Mucosa of rectum (tissue), 2 donors: Measurements from ENCODE around the gene SAMD11.

ENCODE experiments used
- H3K27ac ChIP-seq, 2 donors: one replicate each; pipeline ENCODE4 v1.7.0; 2013; ENCODE audit warnings: inconsistent platforms in 2 of 2, low read depth in 2 of 2, low read length in 2 of 2
- H3K27me3 ChIP-seq, 2 donors: one replicate each; pipeline ENCODE4 v1.7.0; 2013; ENCODE audit warnings: low read length in 2 of 2; ENCODE audit not compliant: control insufficient read depth in 2 of 2, insufficient read depth in 2 of 2
- H3K36me3 ChIP-seq, 2 donors: one replicate each; pipeline ENCODE4 v1.7.0; 2013; ENCODE audit warnings: low read length in 2 of 2; ENCODE audit not compliant: control insufficient read depth in 2 of 2, insufficient read depth in 2 of 2
- H3K4me1 ChIP-seq, 2 donors: one replicate each; pipeline ENCODE4 v1.7.0; 2013; ENCODE audit warnings: low read length in 2 of 2, mild to moderate bottlenecking in 1 of 2; ENCODE audit not compliant: control insufficient read depth in 2 of 2, insufficient read depth in 2 of 2
- H3K4me3 ChIP-seq, 2 donors: one replicate each; pipeline ENCODE4 v1.7.0; 2013; ENCODE audit warnings: low read length in 2 of 2
- H3K9ac ChIP-seq, 2 donors: one replicate each; pipeline ENCODE4 v1.7.0; 2013; ENCODE audit warnings: low read length in 2 of 2, low read depth in 1 of 2, mild to moderate bottlenecking in 1 of 2
- H3K9me3 ChIP-seq, 2 donors: one replicate each; pipeline ENCODE4 v1.7.0; 2013; ENCODE audit warnings: low read length in 2 of 2; ENCODE audit not compliant: control insufficient read depth in 2 of 2
- donor health status: healthy.
- donor health status: Normal muscosa, but diverticular disease.

SAMD11 gene

GRCh38 chr1:911875-912739 is 11.6 kb upstream of the SAMD11 start:
- Histone ChIP-seq H3K4me1 (no peaks in the 10 kb centered on the region), H3K36me3 (no peaks in the 10 kb centered on the region), H3K9ac (no peak overlapping the region), H3K27me3 (peaks cover 52 to 63% of the 10 kb centered on the region in 2 donors), H3K4me3 (no peak overlapping the region), H3K9me3 (no peaks in the 10 kb centered on the region), H3K27ac (no peak overlapping the region)

DNA sequence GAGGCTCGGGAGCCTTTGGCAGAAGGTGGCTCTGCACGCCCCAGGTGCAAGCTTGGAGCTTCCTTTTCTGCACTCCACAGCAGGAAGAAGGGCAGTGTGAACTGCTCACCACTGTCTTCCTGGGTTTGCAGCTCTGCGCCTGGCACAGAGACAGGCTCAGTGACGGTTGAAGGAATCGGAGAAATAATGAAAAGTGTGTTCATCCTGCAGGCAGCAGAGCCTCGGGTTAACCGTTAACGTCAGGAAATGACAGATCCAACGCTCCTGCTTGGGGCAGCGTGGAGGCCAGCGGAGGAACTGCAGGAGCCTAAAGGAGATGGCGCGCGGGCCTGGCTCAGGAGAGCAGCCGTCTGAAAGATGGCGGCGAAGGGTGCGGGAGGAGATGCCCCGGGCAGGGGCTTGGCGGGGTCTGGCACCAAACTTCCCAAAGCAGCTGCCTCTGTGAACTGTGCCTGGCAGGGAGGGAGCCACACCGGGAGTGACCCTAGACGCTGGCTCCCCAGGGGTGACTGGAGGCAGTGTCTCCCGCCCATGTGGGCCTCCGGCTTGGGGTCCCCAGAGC is 10.9 kb upstream of the SAMD11 start:
- H3K9me3 ChIP-seq = no peaks in the 10 kb centered on the region
- H3K27me3 ChIP-seq = peaks cover 54 to 71% of the 10 kb centered on the region in 2 donors
- no peak overlapping the region for H3K27ac ChIP-seq
- no peaks in the 10 kb centered on the region for H3K36me3 ChIP-seq
- H3K4me3 ChIP-seq = no peak overlapping the region
- H3K4me1 ChIP-seq = no peaks in the 10 kb centered on the region
- no peak overlapping the region for H3K9ac ChIP-seq

DNA sequence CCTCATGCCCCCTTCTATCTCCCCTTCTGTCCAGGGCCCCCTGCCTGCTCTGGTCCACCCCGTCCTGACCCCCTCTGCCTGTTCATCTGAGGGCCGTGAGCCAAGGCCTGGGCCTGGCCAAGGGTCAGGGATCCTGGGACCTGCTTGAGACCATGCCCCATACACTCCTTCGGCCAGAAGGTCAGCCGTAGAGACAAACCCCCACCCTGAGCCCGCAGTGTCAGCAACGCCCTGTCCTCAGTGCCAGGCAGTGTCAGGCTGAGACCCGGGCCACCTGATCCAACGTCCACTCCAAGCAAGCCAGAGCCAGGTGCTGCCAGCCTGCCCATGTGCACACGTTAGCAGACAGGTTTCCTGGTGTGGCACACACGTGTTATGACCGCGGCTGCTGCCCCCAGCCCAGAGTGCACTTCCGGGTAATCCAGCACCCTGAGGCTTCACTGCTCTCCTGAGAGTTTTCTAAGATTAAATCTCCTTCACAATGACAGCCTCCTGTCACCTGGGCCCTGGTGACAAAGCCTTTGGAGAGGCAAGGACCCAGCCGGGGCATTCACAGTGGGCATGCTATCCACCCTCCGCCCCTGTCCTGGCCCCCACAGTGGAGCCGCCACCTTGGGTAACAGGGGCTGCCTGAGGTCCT is 10.1 kb upstream of the SAMD11 start:
- H3K27me3 ChIP-seq = peaks cover 60 to 78% of the 10 kb centered on the region in 2 donors
- H3K9ac ChIP-seq = no peak overlapping the region
- H3K36me3 ChIP-seq = no peaks in the 10 kb centered on the region
- no peaks in the 10 kb centered on the region for H3K9me3 ChIP-seq
- no peak overlapping the region for H3K27ac ChIP-seq
- H3K4me3 ChIP-seq = no peak overlapping the region
- H3K4me1 ChIP-seq = no peaks in the 10 kb centered on the region

- Histone ChIP-seq H3K27me3 (peaks cover 61 to 85% of the 10 kb centered on the region in 2 donors), H3K27ac (no peak overlapping the region), H3K4me1 (no peaks in the 10 kb centered on the region), H3K4me3 (no peak overlapping the region), H3K36me3 (no peaks in the 10 kb centered on the region), H3K9me3 (no peaks in the 10 kb centered on the region), H3K9ac (no peak overlapping the region)
Measured at GRCh38 chr1:914131-914890, 9.4 kb upstream of the SAMD11 start.

- Histone ChIP-seq H3K27me3 (peaks cover 66 to 91% of the 10 kb centered on the region in 2 donors), H3K27ac (no peak overlapping the region), H3K4me1 (no peaks in the 10 kb centered on the region)
Measured at GRCh38 chr1:914891-915280, 8.8 kb upstream of the SAMD11 start.

GRCh38 chr1:915295-916172 is 8.2 kb upstream of the SAMD11 start:
- Histone ChIP-seq H3K36me3 (no peaks in the 10 kb centered on the region), H3K27ac (no peak overlapping the region), H3K4me3 (no peak overlapping the region), H3K9me3 (no peaks in the 10 kb centered on the region), H3K9ac (no peak overlapping the region), H3K4me1 (peaks cover 2 to 3% of the 10 kb centered on the region in 2 donors), H3K27me3 (peaks cover 69 to 95% of the 10 kb centered on the region in 2 donors)

More at GRCh38 chr1:914891-915280, 8.8 kb upstream of the SAMD11 start:
- H3K9ac ChIP-seq = no peak overlapping the region
- H3K36me3 ChIP-seq = no peaks in the 10 kb centered on the region
- no peaks in the 10 kb centered on the region for H3K9me3 ChIP-seq
- H3K4me3 ChIP-seq = no peak overlapping the region

DNA sequence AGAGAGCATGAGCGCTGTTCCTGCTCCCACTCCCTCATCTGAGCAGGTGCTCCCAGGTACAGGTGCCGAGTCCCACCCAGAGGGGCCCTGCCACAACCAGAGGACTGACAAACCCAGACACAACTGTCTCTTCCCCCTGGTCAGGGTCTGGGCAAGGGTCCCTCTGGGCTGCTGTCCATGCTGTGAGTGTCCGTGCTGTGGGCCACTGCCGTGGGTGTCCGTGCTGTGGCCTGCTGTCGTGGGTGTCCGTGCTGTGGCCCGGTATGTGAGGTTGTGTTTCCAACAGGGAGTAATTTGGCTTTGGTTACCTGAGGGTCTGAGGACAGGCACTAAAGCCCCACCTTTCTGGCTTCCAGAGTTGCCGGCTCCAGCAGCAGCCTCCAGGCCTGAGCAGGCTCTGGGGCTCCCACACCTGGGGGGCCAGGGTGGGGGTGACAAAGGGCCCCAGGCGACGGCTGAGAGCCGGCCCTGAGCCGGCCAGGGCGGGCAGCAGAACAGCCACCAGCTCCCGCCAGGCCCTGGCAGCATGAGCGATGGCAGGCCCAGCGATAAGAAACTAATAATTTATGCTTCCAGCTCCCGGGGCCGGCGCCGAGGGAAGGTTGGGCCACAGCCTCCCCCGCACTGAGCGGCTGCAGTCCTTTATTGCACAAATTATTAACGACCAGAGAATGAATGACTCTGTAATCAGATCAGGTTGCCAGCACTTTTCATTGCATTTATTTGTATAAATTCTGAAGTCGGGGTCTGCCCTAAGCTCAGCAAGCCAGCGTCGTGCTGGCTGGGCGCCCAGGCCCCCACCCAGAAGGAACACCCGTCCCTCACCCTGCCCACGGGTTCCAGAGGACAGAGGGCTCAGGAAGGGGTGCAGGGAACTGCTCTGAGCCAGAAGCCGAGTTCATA is 7.3 kb upstream of the SAMD11 start:
- no peaks in the 10 kb centered on the region for H3K9me3 ChIP-seq
- peaks cover 71 to 91% of the 10 kb centered on the region in 2 donors for H3K27me3 ChIP-seq
- no peak overlapping the region for H3K27ac ChIP-seq
- H3K9ac ChIP-seq = no peak overlapping the region
- H3K36me3 ChIP-seq = no peaks in the 10 kb centered on the region
- H3K4me1 ChIP-seq = peaks cover 9 to 12% of the 10 kb centered on the region in 2 donors
- no peak overlapping the region for H3K4me3 ChIP-seq

- peaks cover 9 to 13% of the 10 kb centered on the region in 2 donors for H3K4me1 ChIP-seq
- H3K36me3 ChIP-seq = no peaks in the 10 kb centered on the region
- H3K9ac ChIP-seq = no peak overlapping the region
- no peak overlapping the region for H3K4me3 ChIP-seq
- peaks cover 71 to 89% of the 10 kb centered on the region in 2 donors for H3K27me3 ChIP-seq
- H3K9me3 ChIP-seq = no peaks in the 10 kb centered on the region
- H3K27ac ChIP-seq = no peak overlapping the region
Measured at GRCh38 chr1:917076-917459, 6.7 kb upstream of the SAMD11 start.
